ENCODE results near the gene RCAN1.

The RCAN1 gene

DNA sequence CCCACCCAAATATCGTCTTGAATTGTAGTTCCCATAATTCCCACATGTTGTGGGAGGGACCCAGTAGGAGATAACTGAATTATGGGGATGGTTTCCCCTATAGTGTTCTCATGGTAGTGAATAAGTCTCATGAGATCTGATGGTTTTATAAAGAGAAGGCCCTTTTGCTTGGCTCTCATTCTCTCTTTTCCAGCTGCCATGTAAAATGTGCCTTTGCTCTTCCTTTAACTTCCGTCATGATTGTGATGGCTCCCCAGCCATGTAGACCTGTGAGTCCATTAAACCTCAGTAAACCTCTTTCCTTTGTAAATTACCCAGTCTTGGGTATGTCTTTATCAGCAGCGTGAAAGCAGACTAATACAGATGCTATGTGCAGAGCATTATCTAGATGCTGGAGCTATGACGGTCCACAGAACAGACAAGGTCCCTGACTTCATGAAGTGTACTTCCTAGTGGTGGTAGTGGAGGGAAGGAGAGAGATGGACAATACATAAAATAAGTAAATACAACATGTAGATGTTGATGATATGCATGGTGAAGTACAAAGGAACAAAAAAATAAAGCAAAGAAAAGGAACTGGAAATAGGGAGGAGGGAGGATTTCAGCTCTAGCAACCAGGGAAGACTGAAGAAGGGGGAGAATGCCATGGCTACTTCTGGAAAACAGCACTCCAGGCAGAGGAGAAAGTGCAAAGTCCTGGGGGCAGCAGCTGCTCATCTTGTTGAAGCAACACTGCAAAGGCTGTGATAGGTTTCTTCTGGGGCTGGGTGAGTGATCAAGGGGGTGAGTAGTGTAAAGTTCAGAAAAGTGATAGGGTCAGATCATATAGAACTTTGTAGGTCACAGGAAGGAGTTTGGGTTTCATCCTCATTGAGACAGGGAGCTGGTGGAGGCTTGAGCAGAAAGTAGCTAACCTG is 6.8 kb upstream of the RCAN1 start:
- no peak overlapping the region for H3K4me3 ChIP-seq (ENCODE audit: low read depth, low read length)
- TF ChIP-seq, protein P1, sequence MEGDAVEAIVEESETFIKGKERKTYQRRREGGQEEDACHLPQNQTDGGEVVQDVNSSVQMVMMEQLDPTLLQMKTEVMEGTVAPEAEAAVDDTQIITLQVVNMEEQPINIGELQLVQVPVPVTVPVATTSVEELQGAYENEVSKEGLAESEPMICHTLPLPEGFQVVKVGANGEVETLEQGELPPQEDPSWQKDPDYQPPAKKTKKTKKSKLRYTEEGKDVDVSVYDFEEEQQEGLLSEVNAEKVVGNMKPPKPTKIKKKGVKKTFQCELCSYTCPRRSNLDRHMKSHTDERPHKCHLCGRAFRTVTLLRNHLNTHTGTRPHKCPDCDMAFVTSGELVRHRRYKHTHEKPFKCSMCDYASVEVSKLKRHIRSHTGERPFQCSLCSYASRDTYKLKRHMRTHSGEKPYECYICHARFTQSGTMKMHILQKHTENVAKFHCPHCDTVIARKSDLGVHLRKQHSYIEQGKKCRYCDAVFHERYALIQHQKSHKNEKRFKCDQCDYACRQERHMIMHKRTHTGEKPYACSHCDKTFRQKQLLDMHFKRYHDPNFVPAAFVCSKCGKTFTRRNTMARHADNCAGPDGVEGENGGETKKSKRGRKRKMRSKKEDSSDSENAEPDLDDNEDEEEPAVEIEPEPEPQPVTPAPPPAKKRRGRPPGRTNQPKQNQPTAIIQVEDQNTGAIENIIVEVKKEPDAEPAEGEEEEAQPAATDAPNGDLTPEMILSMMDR (IDR thresholded peaks at IDR 0.05; ENCODE audit: low read depth, low read length): no peak

DNA sequence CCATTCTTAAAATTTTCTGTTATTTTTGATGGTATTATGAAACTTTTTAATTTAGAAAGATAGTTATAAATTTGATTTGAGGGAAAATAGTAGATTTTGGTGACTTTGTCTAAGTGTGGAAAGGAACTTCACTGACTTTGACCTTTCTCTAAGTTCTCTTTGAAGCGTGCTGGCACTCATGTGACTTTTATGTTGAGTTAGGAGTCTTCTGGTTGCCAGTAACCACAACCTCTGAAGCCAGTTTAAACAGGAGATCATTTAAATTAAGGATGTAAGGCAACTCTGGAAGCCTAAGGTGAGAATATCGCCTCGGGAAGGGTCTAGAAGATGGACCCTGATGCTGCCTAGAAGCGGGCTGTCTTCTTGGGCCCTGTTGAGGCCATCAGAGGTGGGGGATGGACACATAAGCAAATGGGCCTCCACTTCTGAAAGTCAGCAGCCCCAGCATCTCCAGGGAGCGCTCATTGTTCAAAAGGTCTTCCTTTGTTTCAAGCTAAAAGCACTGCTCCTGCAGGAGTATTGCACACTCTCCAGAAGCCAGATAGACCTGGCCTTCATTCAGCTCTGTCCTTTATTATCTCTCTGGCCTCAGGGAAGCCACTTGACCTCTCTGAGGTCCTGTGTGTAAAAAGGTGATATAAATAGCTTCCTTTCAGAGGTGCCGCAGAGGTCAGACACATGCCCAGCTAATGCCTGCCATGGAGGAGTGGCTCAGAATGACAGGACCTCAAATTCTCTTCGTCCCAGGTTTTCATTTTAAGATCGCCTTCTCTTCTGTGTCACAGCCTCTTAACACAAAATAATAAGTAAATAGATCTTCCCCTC is 5.1 kb upstream of the RCAN1 start:
- H3K4me3 ChIP-seq (ENCODE audit: low read depth, low read length): no peak overlapping the region
- TF ChIP-seq, protein P1 (IDR thresholded peaks at IDR 0.05; ENCODE audit: low read depth, low read length): no peak

DNA sequence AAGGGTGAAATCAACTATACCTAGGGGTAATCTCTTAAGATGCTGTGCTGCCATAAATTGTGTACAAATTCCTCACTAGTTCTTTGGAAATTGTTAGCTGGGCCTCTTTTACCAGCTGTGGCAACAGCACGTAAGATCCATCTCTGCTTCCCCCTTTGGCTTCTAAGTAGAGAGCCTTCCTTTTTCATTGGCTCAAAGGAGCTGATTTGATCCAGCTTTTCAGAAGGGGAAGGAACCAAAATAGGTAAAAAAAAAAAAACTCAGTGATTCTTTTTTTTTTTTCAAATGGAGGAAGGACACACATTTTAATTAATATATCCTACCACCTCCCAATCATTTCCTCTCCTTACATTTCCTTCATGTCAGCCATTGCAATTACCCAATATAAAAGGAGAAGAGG is 4.0 kb upstream of the RCAN1 start:
- H3K4me3 ChIP-seq (ENCODE audit: low read depth, low read length): no peak overlapping the region
- TF ChIP-seq, protein P1 (IDR thresholded peaks at IDR 0.05; ENCODE audit: low read depth, low read length): no peak

DNA sequence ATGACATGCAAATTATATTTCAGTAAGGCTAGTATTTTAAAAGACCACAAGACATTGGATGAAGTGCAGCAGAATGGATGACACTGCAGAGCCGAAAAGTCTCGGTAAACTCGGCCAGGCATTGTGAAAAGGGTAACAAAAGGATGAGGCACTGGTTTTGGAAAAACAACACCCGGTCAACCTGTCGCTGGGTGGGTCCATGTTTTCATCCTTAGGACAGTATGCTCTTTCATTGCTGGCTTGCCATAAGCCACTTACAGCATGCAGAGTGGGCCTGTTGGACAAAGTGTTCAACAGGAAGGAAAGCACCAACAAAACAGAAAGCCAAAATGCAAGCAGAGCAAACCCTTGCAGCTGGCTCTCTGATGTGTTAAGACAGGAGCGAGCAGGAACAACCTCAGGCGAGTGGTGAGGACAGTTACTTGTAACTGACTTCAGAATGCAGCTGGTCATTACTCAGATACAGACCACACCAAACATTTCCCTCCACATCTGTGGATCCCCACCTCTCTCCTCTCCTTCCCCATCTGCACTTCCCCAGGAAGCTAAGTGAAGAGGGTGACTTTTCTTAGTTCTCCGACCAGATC is 2.9 kb upstream of the RCAN1 start:
- TF ChIP-seq, protein P1 (IDR thresholded peaks at IDR 0.05; ENCODE audit: low read depth, low read length): no peak
- H3K4me3 ChIP-seq (ENCODE audit: low read depth, low read length): no peak overlapping the region

DNA sequence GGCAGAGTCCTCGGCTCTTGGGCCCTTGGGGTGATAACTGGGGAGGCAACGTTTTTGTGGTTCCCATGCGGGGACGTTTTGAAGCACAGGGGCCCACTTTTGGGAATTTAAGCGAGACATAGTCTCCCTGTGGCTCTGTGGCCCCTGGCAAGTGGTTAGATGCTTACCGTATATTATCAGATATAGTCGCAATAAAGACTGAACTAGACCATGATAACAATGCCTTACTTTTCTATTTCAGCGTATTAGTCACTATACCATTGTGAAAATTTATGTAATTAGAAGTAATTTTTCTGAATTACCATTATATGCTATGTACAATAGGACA is 538 bp upstream of the RCAN1 start:
- TF ChIP-seq, protein P1 (IDR thresholded peaks at IDR 0.05; ENCODE audit: low read depth, low read length): no peak
- H3K4me3 ChIP-seq (ENCODE audit: low read depth, low read length): peak overlapping the region; percentile 69

DNA sequence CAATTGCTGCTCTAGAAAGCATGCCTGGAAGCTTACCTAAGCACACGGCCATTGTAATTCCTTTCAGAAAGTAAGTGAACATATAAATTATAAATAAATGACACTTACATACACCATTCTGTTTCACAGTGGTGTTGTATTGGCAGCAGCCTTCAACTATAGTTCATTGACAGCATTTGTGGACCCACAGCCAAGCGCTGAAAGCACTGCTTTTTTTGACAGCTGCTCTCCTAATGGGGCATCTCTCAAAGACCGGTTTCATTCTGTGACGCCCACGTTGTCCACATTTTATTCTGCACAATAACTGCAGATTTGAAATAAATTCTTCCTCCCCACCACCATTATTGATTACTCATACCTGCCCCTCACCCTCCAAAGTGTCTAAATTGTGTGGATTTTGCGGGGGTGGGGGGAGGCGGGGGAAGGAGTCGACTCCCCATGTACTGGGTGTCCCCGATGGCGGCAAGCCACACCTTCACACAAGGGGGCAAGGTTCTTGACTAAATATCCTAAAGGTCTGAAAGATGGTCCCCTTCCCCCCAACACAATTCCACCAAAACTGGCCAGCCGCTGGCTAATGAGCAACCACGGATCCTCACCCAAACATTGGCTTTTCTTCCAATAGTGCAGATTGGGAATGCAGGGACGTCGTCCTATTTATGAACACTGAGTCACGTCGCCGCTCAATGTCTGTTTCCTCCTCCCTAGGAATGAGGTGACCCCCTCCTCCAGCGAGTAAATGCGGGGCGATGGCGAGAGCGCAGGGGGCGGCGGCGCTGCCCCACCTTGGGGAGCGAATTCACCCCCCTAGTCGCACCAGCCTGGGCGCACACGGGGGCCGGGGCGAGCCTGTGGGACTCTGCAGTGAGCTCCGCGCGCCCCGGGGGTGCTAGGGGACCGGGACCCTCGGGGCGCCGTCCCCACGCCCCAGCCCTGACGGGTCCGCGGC is 960 bp downstream of the RCAN1 start:
- peak overlapping the region; percentile 69 for H3K4me3 ChIP-seq (ENCODE audit: low read depth, low read length)
- TF ChIP-seq, protein P1 (IDR thresholded peaks at IDR 0.05; ENCODE audit: low read depth, low read length): no peak
